Mucosa of gallbladder (tissue), 1 donor: ENCODE data around the gene STARD7. TPM values are rescaled to one million over a fixed set of nuclear protein-coding genes. Genes with fewer than 3 reads are reported as not detected.
"Not testable (repeated sequence)": the region's sequence is repeated elsewhere in the genome, so short reads cannot be mapped to it uniquely, and the experiment has no call there.

Experiments
- DNase-seq: peaks from one replicate; pipeline ENCODE4 v3.0.0-alpha.2; 2020; ENCODE audit warnings: low spot score
- total RNA-seq: library from RNA; stranded (reverse); gene quantifications from one replicate; pipeline ENCODE4 v1.2.1, GENCODE V29; 2021
- donor health status: DM: no; HTN: no; CAD: no.

The STARD7 gene
- total RNA-seq, 1 donor from 2014 or later, result 117 TPM

DNA sequence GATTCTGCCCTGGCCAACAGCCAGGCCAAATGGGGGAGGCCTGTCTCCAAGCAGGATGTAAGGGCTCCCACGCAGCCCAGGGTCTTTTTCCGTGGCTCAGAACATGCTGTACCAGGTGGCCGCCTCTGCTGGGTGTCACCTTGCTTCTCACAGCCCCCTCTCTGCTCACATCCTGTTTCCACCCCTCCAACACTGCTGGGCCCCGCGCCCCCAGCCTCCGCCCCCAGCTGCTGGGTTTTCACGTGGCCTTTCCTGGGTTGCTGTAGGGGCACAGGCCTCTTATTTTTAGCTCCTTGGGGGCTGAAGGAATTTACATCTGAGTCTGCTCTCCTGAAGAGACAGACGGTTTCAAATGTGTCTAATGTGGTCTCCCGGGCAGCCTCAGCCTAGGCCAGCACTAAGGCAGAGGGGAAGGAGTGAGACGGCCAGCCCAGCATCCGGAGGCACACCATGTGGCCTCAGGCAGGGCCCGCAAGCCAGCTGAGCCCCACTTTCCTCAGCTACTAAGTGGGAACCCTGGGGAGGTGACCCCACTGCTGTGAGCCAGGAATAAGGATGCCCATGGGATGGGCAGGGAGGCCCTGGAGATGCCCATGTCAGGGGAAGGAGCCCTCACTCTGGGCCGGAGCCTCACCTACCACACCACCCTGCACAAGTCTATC is 44.7 kb downstream of the STARD7 start:
- DNase-seq, result no peak

GRCh38 chr2:96163415-96163767 is 45.2 kb downstream of the STARD7 start:
- DNase-seq, result no peak

- DNase-seq, result no peak
These were observed 46.7 kb downstream of the STARD7 start for GRCh38 chr2:96161898-96162297.

DNA sequence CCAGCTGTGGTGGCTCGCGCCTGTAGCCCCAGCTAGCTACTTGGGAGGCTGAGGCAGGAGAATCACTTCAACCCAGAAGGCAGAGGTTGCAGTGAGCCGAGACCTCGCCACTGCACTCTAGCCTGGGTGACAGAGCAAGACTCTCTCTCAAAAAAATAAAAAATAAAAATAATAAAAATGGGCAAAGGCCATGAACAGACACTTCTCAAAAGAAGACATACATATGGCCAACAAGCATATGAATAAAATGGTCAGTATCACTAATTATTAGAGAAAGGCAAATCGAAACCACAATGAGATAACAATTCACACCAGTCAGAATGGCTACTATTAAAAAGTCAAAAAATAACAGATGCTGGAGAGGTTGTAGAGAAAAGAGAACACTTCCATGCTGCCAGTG is 48.3 kb downstream of the STARD7 start:
- DNase-seq, result not testable (repeated sequence)

DNA sequence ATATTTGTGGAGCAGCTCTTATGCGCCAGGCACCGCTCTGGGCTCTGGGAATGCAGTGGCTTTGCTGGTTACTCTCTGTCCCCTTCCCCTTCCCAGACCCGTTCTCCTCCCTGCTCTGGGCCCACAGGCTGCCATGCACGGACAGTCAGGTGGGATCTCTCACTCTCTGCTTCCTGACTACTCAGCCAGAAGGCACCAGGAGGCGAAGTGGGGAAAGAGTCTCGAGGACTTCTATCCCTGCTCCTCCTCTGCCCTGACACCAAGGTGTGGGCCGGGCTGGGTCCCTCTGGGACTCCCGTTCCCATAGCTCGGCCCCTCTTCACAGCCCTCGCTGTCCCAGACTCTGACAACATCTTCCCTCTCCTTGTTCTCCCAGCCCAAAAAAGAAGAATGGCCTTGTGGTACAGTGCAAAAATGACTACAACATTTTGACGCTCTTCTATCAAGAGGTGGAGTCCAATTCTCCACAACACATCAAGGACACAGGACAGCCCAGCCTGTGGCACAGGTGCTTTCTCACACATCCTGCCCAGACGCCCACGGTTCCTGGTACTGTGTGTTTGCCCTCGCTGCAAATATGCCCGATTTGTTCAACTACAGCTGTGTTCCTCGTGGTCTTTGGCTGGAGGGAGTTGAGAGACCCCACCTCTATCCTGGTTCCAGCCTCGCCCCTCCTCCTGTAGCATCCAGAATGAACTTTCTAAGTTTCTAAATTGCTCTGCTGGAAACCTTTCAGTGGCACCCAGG is 49.4 kb downstream of the STARD7 start:
- DNase-seq, result no peak

DNA sequence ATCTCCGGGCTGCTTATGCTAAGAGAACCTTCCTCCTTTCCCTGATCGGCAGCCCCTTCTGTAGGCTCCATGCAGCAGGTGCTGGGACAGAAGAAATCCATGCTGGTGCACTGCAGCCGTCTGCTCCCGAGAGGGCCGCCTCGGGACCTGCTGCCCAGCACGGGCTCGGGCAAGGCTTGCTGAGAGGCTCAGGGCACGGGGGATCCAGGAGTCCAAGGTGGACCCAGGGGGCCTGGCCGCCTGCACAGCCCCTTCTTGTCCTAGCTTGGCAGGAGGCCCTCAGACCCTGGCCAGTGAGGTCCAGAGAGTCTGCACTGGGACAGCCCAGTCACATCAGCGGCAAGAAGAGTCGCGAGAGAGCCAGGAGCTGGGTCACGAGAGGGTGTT is 50.1 kb downstream of the STARD7 start:
- DNase-seq, result no peak

DNA sequence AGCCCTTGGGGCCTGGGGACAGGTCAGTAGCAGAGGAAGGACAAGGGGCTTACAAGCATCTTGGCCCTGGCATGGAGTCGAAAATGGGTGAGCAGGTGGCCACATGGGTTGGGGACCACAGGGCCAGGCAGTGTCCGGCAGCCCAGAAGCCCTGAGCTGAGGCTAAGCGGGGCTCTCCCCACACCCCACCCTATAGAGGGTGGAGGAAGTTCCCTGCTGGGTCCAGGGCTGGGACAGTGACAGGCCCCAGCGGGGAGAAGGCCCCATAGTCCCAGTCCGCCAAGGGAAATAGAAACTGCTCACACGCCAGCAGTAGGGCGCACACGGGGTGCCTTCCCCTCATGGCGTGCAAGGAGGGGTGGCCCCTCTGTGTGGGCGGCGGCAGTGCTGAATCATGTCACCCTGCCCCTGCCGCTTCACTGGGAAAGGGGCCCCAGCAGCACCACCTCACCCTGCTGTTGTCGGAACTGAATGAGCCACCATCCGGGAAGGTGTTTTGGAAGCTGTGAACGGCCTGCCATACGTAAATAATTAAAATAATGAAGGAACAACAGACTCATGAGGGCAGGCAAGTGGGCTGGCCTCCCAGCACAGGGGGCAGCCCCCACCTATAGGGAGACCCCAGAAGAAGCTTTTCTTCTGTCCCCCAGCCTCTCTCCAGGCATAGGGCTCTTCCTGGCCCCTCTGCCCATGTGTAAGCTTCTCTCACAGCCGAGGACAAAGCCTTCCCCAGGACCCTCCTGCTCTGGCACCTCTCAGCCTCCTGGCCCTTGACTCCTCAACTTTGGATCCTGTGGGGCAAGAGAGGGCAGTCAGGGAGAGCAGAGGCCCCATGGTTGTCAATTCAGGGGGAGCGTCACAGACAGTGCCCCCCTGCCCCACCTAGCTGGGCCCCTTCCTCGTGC is 50.7 kb downstream of the STARD7 start:
- DNase-seq, result no peak

DNA sequence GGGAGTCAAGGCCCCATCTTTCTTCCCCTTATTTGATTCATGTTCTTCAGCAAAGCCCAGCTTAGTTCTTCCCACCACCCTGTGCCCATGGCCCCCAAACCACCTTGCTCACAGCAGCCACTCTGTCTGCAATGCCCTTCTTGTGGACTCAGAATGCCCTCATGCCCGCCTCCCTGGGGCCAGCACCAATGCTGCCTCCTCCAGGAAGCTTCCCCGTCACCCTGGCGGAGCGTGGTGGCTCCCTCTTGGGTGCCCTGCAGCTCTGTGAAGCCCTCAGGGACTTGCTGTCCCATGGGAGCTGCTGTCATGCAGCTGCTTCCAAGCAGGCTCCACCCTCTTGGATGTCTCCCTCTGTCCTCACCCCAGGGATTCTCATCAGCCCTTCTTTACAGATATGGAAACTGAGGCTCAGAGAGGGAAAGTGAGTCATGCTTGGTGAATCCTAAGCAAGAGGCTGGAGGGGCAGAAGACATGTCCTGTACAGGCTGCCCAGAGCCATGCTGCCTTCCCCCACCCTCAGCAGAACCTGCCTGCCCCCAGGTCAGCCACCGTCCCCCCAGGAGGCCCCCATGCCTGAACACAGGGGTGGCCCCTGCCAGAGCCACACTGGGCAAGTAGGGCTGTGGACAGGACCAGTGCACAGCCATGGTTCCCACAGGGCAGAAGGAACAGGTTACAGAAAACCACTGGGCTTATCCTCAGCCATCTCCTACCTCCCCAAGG is 51.5 kb downstream of the STARD7 start:
- no peak for DNase-seq

DNA sequence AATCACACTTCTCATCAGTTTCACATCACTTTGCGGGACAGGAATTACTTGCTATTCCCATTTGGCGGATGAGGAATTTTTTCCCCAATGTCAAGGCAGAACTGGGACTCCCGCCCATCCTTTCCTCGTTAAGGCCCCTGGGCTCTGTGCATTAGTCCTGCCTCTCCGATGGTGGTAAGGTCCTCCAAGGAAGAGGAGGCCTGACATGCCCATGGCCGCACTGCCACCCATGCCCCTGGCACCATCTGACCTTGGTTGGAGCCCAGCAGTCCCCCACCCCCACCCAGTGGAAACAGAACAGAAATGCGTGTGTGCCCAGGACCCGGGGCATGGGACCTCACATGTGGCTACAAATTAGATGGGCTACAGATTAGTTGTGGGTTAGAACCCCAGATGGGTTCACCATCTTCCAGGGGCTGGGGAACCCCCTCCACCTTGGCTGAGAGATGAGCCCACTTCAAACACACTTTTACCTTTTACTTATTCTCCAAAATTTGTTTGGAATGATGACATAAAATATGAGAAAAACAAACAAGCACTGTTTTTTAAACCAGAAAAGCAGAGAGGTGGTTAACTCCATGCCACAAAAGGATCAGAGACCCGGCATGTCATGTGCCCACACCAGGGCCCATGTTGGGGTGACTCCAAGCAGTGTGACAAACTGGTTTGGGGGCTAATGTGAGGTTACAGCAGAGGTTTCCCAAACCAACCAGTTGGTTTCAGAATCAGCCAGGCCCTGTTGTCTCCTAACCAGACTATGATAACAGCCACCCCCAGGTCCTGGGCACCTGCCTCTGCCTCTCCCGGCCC is 52.4 kb downstream of the STARD7 start:
- DNase-seq, result no peak

- no peak for DNase-seq
These were observed 53.9 kb downstream of the STARD7 start for GRCh38 chr2:96154506-96155380.

- DNase-seq, result no peak
These were observed 54.6 kb downstream of the STARD7 start for GRCh38 chr2:96153991-96154431.

GRCh38 chr2:96153291-96153713 is 55.3 kb downstream of the STARD7 start:
- no peak for DNase-seq

DNA sequence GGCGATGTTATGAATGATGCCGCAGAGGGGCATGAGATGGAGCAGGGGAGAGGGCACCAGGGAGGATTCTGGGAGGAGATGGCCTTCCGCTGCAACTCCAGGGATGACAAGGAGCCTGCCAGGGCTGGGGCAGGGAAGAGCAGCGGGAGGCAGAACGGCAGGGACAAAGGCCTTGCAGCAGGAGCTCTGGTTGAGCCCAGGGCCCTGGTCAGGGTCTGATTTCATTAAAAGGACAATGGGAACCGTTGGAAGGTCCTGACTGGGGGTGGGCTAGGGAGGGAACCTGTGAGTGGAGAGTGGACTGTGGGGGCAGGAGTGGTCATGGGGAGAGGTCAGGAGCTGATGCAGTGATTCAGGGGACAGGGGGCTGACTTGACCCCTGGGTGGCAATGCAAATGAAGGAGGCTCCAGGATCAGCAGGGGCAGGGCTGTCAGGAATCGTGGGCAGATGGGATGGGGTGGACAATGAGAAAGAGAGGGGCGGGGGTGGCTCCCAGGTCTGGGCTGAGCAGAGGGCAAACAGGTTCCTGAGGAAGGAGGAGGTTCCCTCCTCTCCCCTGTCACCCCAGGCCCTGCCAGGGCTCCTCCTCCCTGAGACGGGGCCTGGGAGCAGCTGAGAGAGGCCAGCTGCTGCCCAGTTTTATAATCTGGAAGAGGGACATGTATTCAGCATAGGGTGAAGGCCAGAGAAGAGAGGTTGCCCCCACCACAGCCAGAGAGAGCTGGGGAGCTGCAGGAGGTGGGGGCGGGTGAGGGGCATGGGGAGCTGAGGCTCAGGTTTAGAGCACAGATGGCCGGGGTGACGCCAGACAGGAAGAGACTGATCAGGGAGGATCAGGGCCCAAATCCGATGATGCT is 56.1 kb downstream of the STARD7 start:
- DNase-seq, result no peak

DNA sequence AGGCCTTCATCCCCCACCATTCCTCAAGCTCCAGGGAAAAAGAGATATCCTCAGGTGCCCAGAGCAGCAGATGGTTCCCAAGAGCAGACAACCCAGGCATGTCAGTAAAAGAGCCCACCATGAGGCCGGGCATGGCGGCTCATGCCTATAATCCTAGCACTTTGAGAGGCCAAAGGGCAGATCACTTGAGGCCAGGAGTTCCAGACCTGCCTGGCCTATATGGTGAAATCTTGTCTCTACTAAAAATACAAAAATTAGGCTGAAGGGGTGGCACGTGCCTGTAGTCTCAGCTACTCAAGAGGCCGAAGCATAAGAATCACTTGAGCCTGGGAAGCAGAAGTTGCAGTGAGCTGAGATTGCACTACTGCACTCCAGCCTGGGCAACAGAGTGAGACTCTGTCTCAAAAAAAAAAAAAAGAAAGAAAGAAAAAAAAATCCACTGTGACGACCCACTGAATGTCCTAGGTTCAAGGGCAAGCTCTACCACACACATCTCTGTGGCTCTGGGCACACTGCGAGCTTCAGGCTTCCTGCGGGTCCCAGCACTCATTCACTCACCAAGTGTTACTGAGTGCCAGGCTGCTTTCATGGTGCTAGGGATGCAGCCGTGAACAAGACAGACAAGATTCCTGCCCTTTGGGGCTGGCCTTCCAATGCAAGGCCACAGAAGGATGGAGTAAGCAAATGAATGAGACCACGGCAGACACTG is 56.9 kb downstream of the STARD7 start:
- DNase-seq, result no peak

GRCh38 chr2:96150791-96151594 is 57.6 kb downstream of the STARD7 start:
- no peak for DNase-seq

DNA sequence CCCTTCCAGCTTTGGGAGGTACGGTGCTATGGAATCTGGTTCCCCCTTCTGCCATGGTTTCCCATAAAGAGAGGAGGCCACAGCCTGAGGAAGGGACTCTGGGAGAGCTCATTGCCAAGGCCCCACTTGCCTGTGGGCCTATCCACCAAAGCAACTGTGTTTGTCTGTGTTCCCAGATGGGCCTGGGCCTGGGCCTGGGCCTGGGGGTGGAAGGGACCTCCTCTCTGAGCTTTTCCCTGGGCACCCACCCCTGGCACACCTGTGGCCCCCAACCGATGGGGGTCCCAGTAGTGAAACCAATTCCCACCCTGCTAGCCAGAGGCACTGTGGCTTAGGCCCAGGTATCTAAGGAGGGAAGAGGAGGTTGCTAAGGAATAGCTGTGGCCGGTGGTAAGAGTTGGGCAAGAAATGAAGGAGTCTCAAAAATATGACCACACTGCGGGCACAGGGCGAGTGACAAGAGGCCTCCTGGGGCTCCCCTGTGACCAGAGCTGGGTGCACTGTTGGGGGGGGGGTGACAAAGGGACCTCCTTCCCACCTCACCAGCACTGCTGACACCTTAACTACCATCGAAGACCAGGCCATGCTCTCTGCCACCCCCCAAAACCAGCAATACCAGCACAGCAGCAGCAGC is 58.5 kb downstream of the STARD7 start:
- DNase-seq, result no peak
